ENCODE results near the gene PGAP6. TPM values are rescaled to one million over a fixed set of nuclear protein-coding genes. Genes with fewer than 3 reads are reported as not detected.
A peak's percentile ranks its signal among the peaks of the same experiment; 100 is the strongest.

The PGAP6 gene
- total and polyA plus RNA-seq, 2 donors (not counting 1 experiment from before 2014, with no cell fraction given) = 46.2 to 82.7 TPM

- Histone ChIP-seq H3K9me3 (ENCODE audit: control insufficient read depth, insufficient read depth, low read depth, low read length) (no peaks in the 10 kb centered on the region), H3K4me3 (replicated peaks in 1 of 4; ENCODE audit: control extremely low read depth in 1 of 4, insufficient read depth in 1 of 4, low read depth in 3 of 4, low read length in 4 of 4) (no peak overlapping the region), H3K27me3 (ENCODE audit: control insufficient read depth, insufficient read depth, low read length) (no peaks in the 10 kb centered on the region), H3K79me2 (ENCODE audit: control insufficient read depth, insufficient read depth, low read length) (no peaks in the 10 kb centered on the region), H3K4me1 (ENCODE audit: control insufficient read depth, extremely low read depth, insufficient read depth, low read length) (no peaks in the 10 kb centered on the region), H3K36me3 (ENCODE audit: control insufficient read depth, insufficient read depth, low read length) (no peaks in the 10 kb centered on the region), H3K4me2 (ENCODE audit: extremely low read depth, insufficient read depth, low read length) (no peak overlapping the region), H3K9ac (ENCODE audit: insufficient read depth, low read length) (no peak overlapping the region), H4K20me1 (ENCODE audit: control insufficient read depth, extremely low read depth, insufficient read depth, low read length) (no peaks in the 10 kb centered on the region), H3K27ac (ENCODE audit: insufficient read depth, low read length) (no peak overlapping the region), H2AFZ (ENCODE audit: low read length) (no peak overlapping the region)
- TF ChIP-seq CTCF (conservative IDR thresholded peaks at IDR 0.05 in 1 of 2, IDR thresholded peaks at IDR 0.05 in 1 of 2; ENCODE audit: low read depth in 1 of 2, low read length in 2 of 2) = no peak
- TF ChIP-seq EZH2 (IDR thresholded peaks at IDR 0.05; ENCODE audit: low read length, missing control alignments) = no peak
- no peak for DNase-seq (ENCODE audit: low read depth in 2 of 2)
Measured at GRCh38 chr16:392450-393030, 10.8 kb upstream of the PGAP6 start.

- H3K4me3 ChIP-seq (replicated peaks in 1 of 4; ENCODE audit: control extremely low read depth in 1 of 4, insufficient read depth in 1 of 4, low read depth in 3 of 4, low read length in 4 of 4) = no peak overlapping the region
- no peaks in the 10 kb centered on the region for H3K36me3 ChIP-seq (ENCODE audit: control insufficient read depth, insufficient read depth, low read length)
- peak overlapping the region; percentile 37 for H3K4me2 ChIP-seq (ENCODE audit: extremely low read depth, insufficient read depth, low read length)
- no peaks in the 10 kb centered on the region for H3K79me2 ChIP-seq (ENCODE audit: control insufficient read depth, insufficient read depth, low read length)
- no peaks in the 10 kb centered on the region for H3K4me1 ChIP-seq (ENCODE audit: control insufficient read depth, extremely low read depth, insufficient read depth, low read length)
- DNase-seq (ENCODE audit: low read depth in 2 of 2) = peak; percentile 80 to 83
- no peak overlapping the region for H2AFZ ChIP-seq (ENCODE audit: low read length)
- H3K9ac ChIP-seq (ENCODE audit: insufficient read depth, low read length) = no peak overlapping the region
- H4K20me1 ChIP-seq (ENCODE audit: control insufficient read depth, extremely low read depth, insufficient read depth, low read length) = no peaks in the 10 kb centered on the region
- H3K27ac ChIP-seq (ENCODE audit: insufficient read depth, low read length) = no peak overlapping the region
- H3K9me3 ChIP-seq (ENCODE audit: control insufficient read depth, insufficient read depth, low read depth, low read length) = no peaks in the 10 kb centered on the region
- H3K27me3 ChIP-seq (ENCODE audit: control insufficient read depth, insufficient read depth, low read length) = no peaks in the 10 kb centered on the region
- TF ChIP-seq CTCF (conservative IDR thresholded peaks at IDR 0.05 in 1 of 2, IDR thresholded peaks at IDR 0.05 in 1 of 2; ENCODE audit: low read depth in 1 of 2, low read length in 2 of 2) (peak; percentile 75 to 93), EZH2 (IDR thresholded peaks at IDR 0.05; ENCODE audit: low read length, missing control alignments) (no peak)
Measured at GRCh38 chr16:391885-392335, 10.1 kb upstream of the PGAP6 start.

DNA sequence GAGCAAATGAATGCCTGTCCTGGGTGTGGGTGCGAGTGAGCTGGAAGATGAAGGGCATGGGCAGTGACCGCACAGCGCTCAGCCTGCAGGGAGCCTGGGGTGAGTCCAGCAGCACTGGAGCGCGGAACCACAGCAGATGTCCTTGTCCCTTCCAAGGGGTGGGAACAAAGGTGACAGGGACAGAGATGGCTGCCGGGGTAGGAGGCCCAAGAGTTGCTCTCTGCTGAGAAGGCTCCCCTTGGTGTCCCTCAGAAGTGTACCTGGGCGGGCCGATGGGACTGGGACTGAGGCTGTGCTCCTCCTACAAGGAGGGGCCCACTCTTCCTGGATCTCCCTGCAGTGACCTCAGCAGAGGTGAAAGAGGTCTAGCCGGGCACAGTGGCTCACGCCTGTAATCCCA, 7.6 kb upstream of the PGAP6 start:
- no peak overlapping the region for H3K27ac ChIP-seq (ENCODE audit: insufficient read depth, low read length)
- no peak for TF ChIP-seq CTCF (conservative IDR thresholded peaks at IDR 0.05 in 1 of 2, IDR thresholded peaks at IDR 0.05 in 1 of 2; ENCODE audit: low read depth in 1 of 2, low read length in 2 of 2)
- TF ChIP-seq EZH2 (IDR thresholded peaks at IDR 0.05; ENCODE audit: low read length, missing control alignments) = no peak
- H3K4me3 ChIP-seq (replicated peaks in 1 of 4; ENCODE audit: control extremely low read depth in 1 of 4, insufficient read depth in 1 of 4, low read depth in 3 of 4, low read length in 4 of 4) = no peak overlapping the region
- H3K4me1 ChIP-seq (ENCODE audit: control insufficient read depth, extremely low read depth, insufficient read depth, low read length) = no peaks in the 10 kb centered on the region
- no peaks in the 10 kb centered on the region for H3K9me3 ChIP-seq (ENCODE audit: control insufficient read depth, insufficient read depth, low read depth, low read length)
- no peaks in the 10 kb centered on the region for H3K79me2 ChIP-seq (ENCODE audit: control insufficient read depth, insufficient read depth, low read length)
- no peak overlapping the region for H3K9ac ChIP-seq (ENCODE audit: insufficient read depth, low read length)
- no peaks in the 10 kb centered on the region for H3K36me3 ChIP-seq (ENCODE audit: control insufficient read depth, insufficient read depth, low read length)
- no peak overlapping the region for H2AFZ ChIP-seq (ENCODE audit: low read length)
- no peaks in the 10 kb centered on the region for H4K20me1 ChIP-seq (ENCODE audit: control insufficient read depth, extremely low read depth, insufficient read depth, low read length)
- no peaks in the 10 kb centered on the region for H3K27me3 ChIP-seq (ENCODE audit: control insufficient read depth, insufficient read depth, low read length)
- H3K4me2 ChIP-seq (ENCODE audit: extremely low read depth, insufficient read depth, low read length) = no peak overlapping the region
- DNase-seq (ENCODE audit: low read depth in 2 of 2) = no peak

Measured in fibroblast of lung (primary cell).